NCI-H510A treated with DMSO at 0.1 percent for 48 hours (cell line): ENCODE data around the gene ZNHIT1.
A peak's percentile ranks its signal among the peaks of the same experiment; 100 is the strongest.
"Not testable (repeated sequence)": the region's sequence is repeated elsewhere in the genome, so short reads cannot be mapped to it uniquely, and the experiment has no call there.

Source experiments
- DNase-seq: peaks from one replicate; lab custom pipeline; 2025; lab: John Stamatoyannopoulos, UW

Gene ZNHIT1

GRCh38 chr7:101186844-101187428 is 31.0 kb upstream of the ZNHIT1 start:
- no peak for DNase-seq

- DNase-seq = no peak
These were observed 28.9 kb upstream of the ZNHIT1 start for GRCh38 chr7:101189109-101189508.

- DNase-seq = no peak
These were observed 22.1 kb upstream of the ZNHIT1 start for GRCh38 chr7:101195884-101196283.

- DNase-seq = no peak
These were observed 20.0 kb upstream of the ZNHIT1 start for GRCh38 chr7:101197991-101198390.

GRCh38 chr7:101198476-101198875 is 19.5 kb upstream of the ZNHIT1 start:
- DNase-seq = no peak

GRCh38 chr7:101199522-101199921 is 18.4 kb upstream of the ZNHIT1 start:
- not testable (repeated sequence) for DNase-seq

GRCh38 chr7:101200504-101200861 is 17.5 kb upstream of the ZNHIT1 start:
- DNase-seq = no peak

GRCh38 chr7:101200862-101201599 is 16.9 kb upstream of the ZNHIT1 start, which contains the start of gene MOGAT3:
MOGAT3 (minus strand) TSS chr7:101201036; CDS start chr7:101200854, 182 bp downstream.
- DNase-seq = no peak

- no peak for DNase-seq
These were observed 16.0 kb upstream of the ZNHIT1 start for GRCh38 chr7:101201695-101202602.

GRCh38 chr7:101202603-101202918 is 15.4 kb upstream of the ZNHIT1 start:
- no peak for DNase-seq

- not testable (repeated sequence) for DNase-seq
These were observed 13.9 kb upstream of the ZNHIT1 start for GRCh38 chr7:101203740-101204738.

- no peak for DNase-seq
These were observed 11.9 kb upstream of the ZNHIT1 start for GRCh38 chr7:101205901-101206664.

GRCh38 chr7:101206665-101207042 is 11.3 kb upstream of the ZNHIT1 start:
- DNase-seq = no peak

- DNase-seq = no peak
These were observed 10.5 kb upstream of the ZNHIT1 start for GRCh38 chr7:101207459-101207858.

- no peak for DNase-seq
These were observed 9.2 kb upstream of the ZNHIT1 start for GRCh38 chr7:101208794-101209193.

GRCh38 chr7:101210143-101210542 is 7.8 kb upstream of the ZNHIT1 start:
- DNase-seq = no peak

GRCh38 chr7:101211501-101211900 is 6.5 kb upstream of the ZNHIT1 start:
- DNase-seq = no peak

GRCh38 chr7:101212014-101212413 is 6.0 kb upstream of the ZNHIT1 start:
- no peak for DNase-seq

GRCh38 chr7:101216001-101216859 is 1.7 kb upstream of the ZNHIT1 start:
- peak; percentile 5 for DNase-seq

- DNase-seq = no peak
These were observed 1.0 kb upstream of the ZNHIT1 start for GRCh38 chr7:101216860-101217387.
